ENCODE data around the gene TCOF1.

TCOF1 gene

GRCh38 chr5:150353032-150353675 is 4.3 kb upstream of the TCOF1 start:
- DNase-seq: no peak

- DNase-seq: no peak
Measured at GRCh38 chr5:150355791-150356190, 1.7 kb upstream of the TCOF1 start.

GRCh38 chr5:150356575-150357294 is 762 bp upstream of the TCOF1 start:
- no peak for DNase-seq

GRCh38 chr5:150358261-150359095 is 981 bp downstream of the TCOF1 start:
- no peak for DNase-seq

GRCh38 chr5:150361301-150361700 is 3.8 kb downstream of the TCOF1 start:
- DNase-seq: no peak

GRCh38 chr5:150363185-150363584 is 5.7 kb downstream of the TCOF1 start:
- DNase-seq: no peak

- DNase-seq: no peak
Measured at GRCh38 chr5:150364004-150364403, 6.5 kb downstream of the TCOF1 start.

GRCh38 chr5:150368526-150368925 is 11.0 kb downstream of the TCOF1 start:
- no peak for DNase-seq

GRCh38 chr5:150372639-150373038 is 15.1 kb downstream of the TCOF1 start:
- DNase-seq: no peak

GRCh38 chr5:150374651-150375050 is 17.2 kb downstream of the TCOF1 start:
- no peak for DNase-seq

- no peak for DNase-seq
Measured at GRCh38 chr5:150376799-150377771, 19.6 kb downstream of the TCOF1 start.

GRCh38 chr5:150377964-150378694 is 20.6 kb downstream of the TCOF1 start:
- DNase-seq: no peak

GRCh38 chr5:150384701-150385100 is 27.2 kb downstream of the TCOF1 start:
- DNase-seq: no peak

- DNase-seq: no peak
Measured at GRCh38 chr5:150386024-150386855, 28.7 kb downstream of the TCOF1 start.

GRCh38 chr5:150389531-150390266 is 32.2 kb downstream of the TCOF1 start:
- no peak for DNase-seq

- no peak for DNase-seq
Measured at GRCh38 chr5:150391064-150391834, 33.8 kb downstream of the TCOF1 start.

- no peak for DNase-seq
Measured at GRCh38 chr5:150391986-150392385, 34.5 kb downstream of the TCOF1 start.

- no peak for DNase-seq
Measured at GRCh38 chr5:150392680-150393079, 35.2 kb downstream of the TCOF1 start.

- DNase-seq: no peak
Measured at GRCh38 chr5:150393096-150393645, 35.7 kb downstream of the TCOF1 start.

All from stimulated activated CD4-positive, alpha-beta T cell treated with anti-CD3 and anti-CD28 coated beads, Interleukin-2, amount 100 ng/mL, for 48 hours (primary cell).